AG09319 (cell line): ENCODE results near the gene DUSP3.

Experiments used
- DNase-seq: peaks from one replicate; pipeline ENCODE4 v3.0.0-alpha.2; 2010; ENCODE audit warnings: low read depth; ENCODE audit errors: extremely low read depth
- TF ChIP-seq, protein P1 (sequence below): IDR thresholded peaks from 2 replicates; pipeline ENCODE4 v1.5.1; 2011; ENCODE audit warnings: low read depth, mild to moderate bottlenecking, inconsistent platforms, low read length, moderate library complexity

Gene DUSP3

GRCh38 chr17:43721537-43722268, 57.1 kb downstream of the DUSP3 start:
- TF ChIP-seq, protein P1, sequence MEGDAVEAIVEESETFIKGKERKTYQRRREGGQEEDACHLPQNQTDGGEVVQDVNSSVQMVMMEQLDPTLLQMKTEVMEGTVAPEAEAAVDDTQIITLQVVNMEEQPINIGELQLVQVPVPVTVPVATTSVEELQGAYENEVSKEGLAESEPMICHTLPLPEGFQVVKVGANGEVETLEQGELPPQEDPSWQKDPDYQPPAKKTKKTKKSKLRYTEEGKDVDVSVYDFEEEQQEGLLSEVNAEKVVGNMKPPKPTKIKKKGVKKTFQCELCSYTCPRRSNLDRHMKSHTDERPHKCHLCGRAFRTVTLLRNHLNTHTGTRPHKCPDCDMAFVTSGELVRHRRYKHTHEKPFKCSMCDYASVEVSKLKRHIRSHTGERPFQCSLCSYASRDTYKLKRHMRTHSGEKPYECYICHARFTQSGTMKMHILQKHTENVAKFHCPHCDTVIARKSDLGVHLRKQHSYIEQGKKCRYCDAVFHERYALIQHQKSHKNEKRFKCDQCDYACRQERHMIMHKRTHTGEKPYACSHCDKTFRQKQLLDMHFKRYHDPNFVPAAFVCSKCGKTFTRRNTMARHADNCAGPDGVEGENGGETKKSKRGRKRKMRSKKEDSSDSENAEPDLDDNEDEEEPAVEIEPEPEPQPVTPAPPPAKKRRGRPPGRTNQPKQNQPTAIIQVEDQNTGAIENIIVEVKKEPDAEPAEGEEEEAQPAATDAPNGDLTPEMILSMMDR = no peak
- no peak for DNase-seq

DNA sequence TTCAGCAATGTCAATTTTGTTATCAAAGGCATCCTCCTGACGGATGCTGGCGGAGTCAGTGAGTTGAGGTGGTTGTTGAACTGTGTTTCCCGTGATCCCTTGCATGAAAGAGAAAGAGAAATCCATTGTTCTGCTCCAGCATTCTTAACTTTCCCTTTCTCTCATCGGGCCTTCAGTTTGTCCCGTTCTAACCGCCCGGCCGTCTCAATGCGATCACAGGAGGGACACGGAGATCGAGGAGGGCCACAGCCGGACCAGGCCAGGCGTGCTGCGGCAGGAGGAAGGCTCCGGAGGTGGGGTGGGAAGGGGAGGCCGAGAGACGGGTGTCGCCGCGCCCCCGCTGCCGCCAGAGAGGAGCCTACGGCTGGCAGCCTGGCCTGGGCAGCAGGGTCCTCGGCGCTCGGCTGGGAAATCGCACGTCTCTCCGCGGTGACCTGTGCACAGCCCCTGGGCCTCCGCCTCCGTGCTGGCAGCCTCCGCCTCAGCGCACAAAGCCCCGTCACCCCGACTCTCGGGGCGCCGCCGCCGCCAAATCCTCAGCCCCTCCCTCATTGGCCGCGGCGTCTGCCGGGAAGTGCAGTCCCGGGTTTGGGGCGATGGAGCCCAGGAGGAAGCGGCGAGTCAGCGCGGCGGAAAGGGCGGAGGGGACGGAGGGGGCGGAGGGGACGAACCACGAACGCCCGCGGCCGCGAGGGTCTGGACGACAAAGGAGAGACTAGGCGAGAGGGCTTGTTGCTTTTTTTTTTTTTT, 58.3 kb downstream of the DUSP3 start:
- no peak for DNase-seq
- TF ChIP-seq, protein P1 = no peak

GRCh38 chr17:43719578-43719977, 59.2 kb downstream of the DUSP3 start:
- TF ChIP-seq, protein P1 = no peak
- no peak for DNase-seq

DNA sequence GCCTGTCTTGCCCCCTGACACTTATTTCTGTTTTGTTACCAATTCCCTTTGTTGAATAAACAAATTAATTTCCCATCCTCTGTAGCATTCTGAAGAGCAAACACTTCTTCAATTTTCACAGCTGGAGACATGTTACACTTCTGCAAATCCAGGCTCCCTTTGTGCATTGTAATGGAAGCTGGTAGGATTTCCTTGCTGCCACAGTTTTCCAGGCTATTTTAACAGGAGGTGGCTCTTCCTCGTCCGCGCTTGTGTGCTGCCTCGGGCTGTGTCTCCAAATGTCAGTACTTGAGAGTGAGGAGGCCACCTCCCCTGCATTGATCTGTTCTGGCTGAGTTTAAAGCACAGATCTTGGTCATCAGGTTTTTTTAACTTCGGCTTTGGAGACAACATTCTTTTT, 60.2 kb downstream of the DUSP3 start:
- TF ChIP-seq, protein P1 = no peak
- DNase-seq = no peak

DNA sequence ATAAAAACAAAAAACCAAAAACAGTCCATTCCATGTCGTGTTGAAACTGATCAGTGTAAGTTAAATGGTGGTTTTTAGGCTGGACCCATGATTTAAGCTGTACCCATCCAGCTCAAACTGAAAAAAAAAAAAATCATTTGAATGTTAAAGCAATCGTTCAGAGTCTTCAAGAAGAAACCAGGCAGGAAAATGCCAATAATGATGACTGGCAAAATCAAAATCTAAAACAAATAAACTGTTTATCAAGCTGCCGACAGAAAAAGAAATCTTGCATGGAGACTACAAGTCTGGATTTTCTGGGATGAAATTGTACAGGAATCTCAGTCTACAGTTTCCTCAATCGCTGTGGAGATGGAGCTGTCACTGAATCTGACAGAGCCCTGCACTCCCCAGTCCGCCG, 60.9 kb downstream of the DUSP3 start:
- no peak for DNase-seq
- TF ChIP-seq, protein P1 = no peak
